Fibroblast of skin of right biceps (primary cell): ENCODE data around the gene FLT1.
A peak's percentile ranks its signal among the peaks of the same experiment; 100 is the strongest.

Experiments used
- DNase-seq: peaks from one replicate; pipeline ENCODE4 v3.0.0-alpha.2; 2013

Gene FLT1

GRCh38 chr13:28457521-28457920, 37.4 kb downstream of the FLT1 start:
- DNase-seq, result no peak

- no peak for DNase-seq
These were observed 39.2 kb downstream of the FLT1 start for GRCh38 chr13:28455580-28456194.

GRCh38 chr13:28452755-28453154, 42.2 kb downstream of the FLT1 start:
- no peak for DNase-seq

GRCh38 chr13:28451482-28452217, 43.3 kb downstream of the FLT1 start:
- peak; percentile 6 for DNase-seq

- DNase-seq, result peak; percentile 51
These were observed 44.8 kb downstream of the FLT1 start for GRCh38 chr13:28449826-28450773.

GRCh38 chr13:28448651-28449358, 46.1 kb downstream of the FLT1 start:
- no peak for DNase-seq

- DNase-seq, result no peak
These were observed 46.9 kb downstream of the FLT1 start for GRCh38 chr13:28447989-28448388.

GRCh38 chr13:28447206-28447605, 47.7 kb downstream of the FLT1 start:
- DNase-seq, result no peak

GRCh38 chr13:28442839-28443238, 52.1 kb downstream of the FLT1 start:
- DNase-seq, result no peak

- DNase-seq, result no peak
These were observed 53.4 kb downstream of the FLT1 start for GRCh38 chr13:28441529-28441928.

- no peak for DNase-seq
These were observed 54.0 kb downstream of the FLT1 start for GRCh38 chr13:28440774-28441504.

- no peak for DNase-seq
These were observed 56.2 kb downstream of the FLT1 start for GRCh38 chr13:28438598-28439334.

- no peak for DNase-seq
These were observed 56.9 kb downstream of the FLT1 start for GRCh38 chr13:28438067-28438466.

- DNase-seq, result no peak
These were observed 59.0 kb downstream of the FLT1 start for GRCh38 chr13:28435917-28436316.

GRCh38 chr13:28434926-28435325, 60.0 kb downstream of the FLT1 start:
- no peak for DNase-seq

GRCh38 chr13:28432816-28433560, 61.9 kb downstream of the FLT1 start:
- DNase-seq, result no peak

GRCh38 chr13:28429685-28430290, 65.1 kb downstream of the FLT1 start:
- DNase-seq, result no peak

- DNase-seq, result no peak
These were observed 65.8 kb downstream of the FLT1 start for GRCh38 chr13:28429096-28429495.

- no peak for DNase-seq
These were observed 68.5 kb downstream of the FLT1 start for GRCh38 chr13:28426381-28426780.

- DNase-seq, result no peak
These were observed 69.1 kb downstream of the FLT1 start for GRCh38 chr13:28425793-28426192.
